ENCODE results near the gene CUTC.
"Not testable (repeated sequence)": the region's sequence is repeated elsewhere in the genome, so short reads cannot be mapped to it uniquely, and the experiment has no call there.

CUTC gene

GRCh38 chr10:99742701-99743100 lies 10.7 kb downstream of the CUTC start:
- DNase-seq, result no peak

GRCh38 chr10:99743841-99744240 lies 11.8 kb downstream of the CUTC start:
- DNase-seq, result no peak

GRCh38 chr10:99746166-99746565 lies 14.1 kb downstream of the CUTC start:
- not testable (repeated sequence) for DNase-seq

- DNase-seq, result no peak
These were observed 16.9 kb downstream of the CUTC start for GRCh38 chr10:99748823-99749451.

- no peak for DNase-seq
These were observed 18.6 kb downstream of the CUTC start for GRCh38 chr10:99750641-99751040.

- no peak for DNase-seq
These were observed 22.6 kb downstream of the CUTC start for GRCh38 chr10:99754670-99755069.

- DNase-seq, result no peak
These were observed 24.1 kb downstream of the CUTC start for GRCh38 chr10:99756159-99756558.

GRCh38 chr10:99758211-99758891 lies 26.3 kb downstream of the CUTC start:
- DNase-seq, result no peak

GRCh38 chr10:99760321-99760720 lies 28.3 kb downstream of the CUTC start:
- DNase-seq, result no peak

- peak in 1 of 56 donors; percentile 4 for DNase-seq
These were observed 29.3 kb downstream of the CUTC start for GRCh38 chr10:99761365-99761764.

GRCh38 chr10:99765672-99766301 lies 33.8 kb downstream of the CUTC start:
- no peak for DNase-seq

GRCh38 chr10:99766302-99766681 lies 34.3 kb downstream of the CUTC start:
- DNase-seq, result peak in 2 of 56 donors; percentile 3 to 4

GRCh38 chr10:99767901-99768300 lies 35.9 kb downstream of the CUTC start:
- no peak for DNase-seq

GRCh38 chr10:99768556-99768955 lies 36.5 kb downstream of the CUTC start:
- DNase-seq, result no peak

GRCh38 chr10:99769706-99770105 lies 37.7 kb downstream of the CUTC start:
- no peak for DNase-seq

- DNase-seq, result no peak
These were observed 38.5 kb downstream of the CUTC start for GRCh38 chr10:99770408-99771045.

- DNase-seq, result no peak
These were observed 43.8 kb downstream of the CUTC start for GRCh38 chr10:99775850-99776249.

GRCh38 chr10:99777918-99778714 lies 46.1 kb downstream of the CUTC start:
- no peak for DNase-seq

GRCh38 chr10:99779335-99779734 lies 47.3 kb downstream of the CUTC start:
- no peak for DNase-seq

GRCh38 chr10:99781734-99782429 lies 49.8 kb downstream of the CUTC start:
- no peak for DNase-seq

Measured in amygdala (tissue), 56 donors.